ENCODE measurements around the gene ADORA1.

The ADORA1 gene

GRCh38 chr1:203146537-203146936, 19.0 kb downstream of the ADORA1 start:
- POLR2A ChIA-PET, result interaction anchor here (1.0 kb wide), 1 partner anchor 39 kb away, joined by 3 read pairs; no protein-coding TSS in a partner anchor
- CTCF ChIA-PET, result interaction anchor here (4.2 kb wide), 1 partner anchor 13 kb away, joined by 16 read pairs; no protein-coding TSS in a partner anchor
- whole genome bisulfite sequencing (ENCODE audit: insufficient coverage), result 85% methylated on average over 7 of the region's 7 CpGs
- Histone ChIP-seq H3K36me3 (ENCODE audit: control insufficient read depth in 4 of 4, insufficient read depth in 4 of 4, low read length in 3 of 4) (no peaks in the 10 kb centered on the region), H3K9me3 (ENCODE audit: control extremely low read depth in 1 of 5, control insufficient read depth in 4 of 5, insufficient read depth in 2 of 5, low read depth in 1 of 5, low read length in 4 of 5) (peaks cover 0 to 2% (median 0%) of the 10 kb centered on the region in 5 experiments), H3K4me1 (ENCODE audit: control extremely low read depth in 1 of 4, control insufficient read depth in 4 of 4, insufficient read depth in 4 of 4, low read length in 3 of 4) (peaks cover 0 to 6% (median 0%) of the 10 kb centered on the region in 4 experiments), H3K4me3 (ENCODE audit: control insufficient read depth in 1 of 7, extremely low read depth in 1 of 7, insufficient read depth in 4 of 7, low read depth in 2 of 7, low read length in 6 of 7) (no peak overlapping the region), H3K27me3 (replicated peaks in 2 of 5; ENCODE audit: control insufficient read depth in 4 of 5, insufficient read depth in 5 of 5, low read length in 4 of 5) (no peaks in the 10 kb centered on the region), H3K27ac (ENCODE audit: insufficient read depth in 1 of 2, low read depth in 1 of 2, low read length in 2 of 2, poor library complexity in 1 of 2, severe bottlenecking in 2 of 2) (no peak overlapping the region)
- DNase-seq, result no peak

GRCh38 chr1:203147376-203147775, 19.9 kb downstream of the ADORA1 start:
- peaks cover 0 to 6% (median 0%) of the 10 kb centered on the region in 4 experiments for H3K4me1 ChIP-seq (ENCODE audit: control extremely low read depth in 1 of 4, control insufficient read depth in 4 of 4, insufficient read depth in 4 of 4, low read length in 3 of 4)
- no peaks in the 10 kb centered on the region for H3K36me3 ChIP-seq (ENCODE audit: control insufficient read depth in 4 of 4, insufficient read depth in 4 of 4, low read length in 3 of 4)
- POLR2A ChIA-PET, result no interaction called here
- peaks cover 0 to 2% (median 0%) of the 10 kb centered on the region in 5 experiments for H3K9me3 ChIP-seq (ENCODE audit: control extremely low read depth in 1 of 5, control insufficient read depth in 4 of 5, insufficient read depth in 2 of 5, low read depth in 1 of 5, low read length in 4 of 5)
- no peaks in the 10 kb centered on the region for H3K27me3 ChIP-seq (replicated peaks in 2 of 5; ENCODE audit: control insufficient read depth in 4 of 5, insufficient read depth in 5 of 5, low read length in 4 of 5)
- WGBS (ENCODE audit: insufficient coverage), result 93% methylated on average over 5 of the region's 5 CpGs
- CTCF ChIA-PET, result interaction anchor here (0.6 to 4.2 kb wide), 10 partner anchors 14 to 117 kb away, joined by 3 to 16 read pairs (median 4); no protein-coding TSS in a partner anchor
- no peak for DNase-seq
- H3K27ac ChIP-seq (ENCODE audit: insufficient read depth in 1 of 2, low read depth in 1 of 2, low read length in 2 of 2, poor library complexity in 1 of 2, severe bottlenecking in 2 of 2), result no peak overlapping the region
- H3K4me3 ChIP-seq (ENCODE audit: control insufficient read depth in 1 of 7, extremely low read depth in 1 of 7, insufficient read depth in 4 of 7, low read depth in 2 of 7, low read length in 6 of 7), result no peak overlapping the region

GRCh38 chr1:203148127-203148526, 20.6 kb downstream of the ADORA1 start:
- CTCF ChIA-PET, result interaction anchor here (0.9 to 4.2 kb wide), 10 partner anchors 11 to 117 kb away, joined by 3 to 16 read pairs (median 4); no protein-coding TSS in a partner anchor

DNA sequence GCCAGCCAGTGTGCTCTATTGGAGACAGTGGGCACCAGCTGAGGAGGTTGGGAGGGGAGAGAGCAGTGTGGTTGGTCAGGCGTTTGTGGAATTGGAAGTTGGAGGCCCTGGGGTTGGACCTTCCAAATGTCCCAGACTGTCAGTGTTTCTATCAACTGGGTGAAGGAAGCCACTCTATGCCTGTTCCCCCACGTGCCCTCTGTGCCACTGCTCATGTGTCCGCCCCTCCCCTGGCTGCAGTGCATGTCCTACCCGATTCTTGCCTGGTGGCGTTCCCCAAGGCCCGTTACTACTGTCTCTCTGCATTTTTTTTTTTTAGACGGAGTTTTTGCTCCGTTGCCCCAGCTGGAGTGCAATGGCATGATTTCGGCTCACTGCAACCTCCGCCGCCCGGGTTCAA, 21.1 kb downstream of the ADORA1 start:
- Histone ChIP-seq H3K36me3 (ENCODE audit: control insufficient read depth in 4 of 4, insufficient read depth in 4 of 4, low read length in 3 of 4) (no peaks in the 10 kb centered on the region), H3K9me3 (ENCODE audit: control extremely low read depth in 1 of 5, control insufficient read depth in 4 of 5, insufficient read depth in 2 of 5, low read depth in 1 of 5, low read length in 4 of 5) (no peaks in the 10 kb centered on the region), H3K4me1 (ENCODE audit: control extremely low read depth in 1 of 4, control insufficient read depth in 4 of 4, insufficient read depth in 4 of 4, low read length in 3 of 4) (peaks cover 0 to 8% (median 0%) of the 10 kb centered on the region in 4 experiments), H3K4me3 (ENCODE audit: control insufficient read depth in 1 of 7, extremely low read depth in 1 of 7, insufficient read depth in 4 of 7, low read depth in 2 of 7, low read length in 6 of 7) (no peak overlapping the region), H3K27ac (ENCODE audit: insufficient read depth in 1 of 2, low read depth in 1 of 2, low read length in 2 of 2, poor library complexity in 1 of 2, severe bottlenecking in 2 of 2) (no peak overlapping the region), H3K27me3 (replicated peaks in 2 of 5; ENCODE audit: control insufficient read depth in 4 of 5, insufficient read depth in 5 of 5, low read length in 4 of 5) (no peaks in the 10 kb centered on the region)
- no peak for DNase-seq
- POLR2A ChIA-PET, result no interaction called here
- CTCF ChIA-PET, result interaction anchor here (0.9 to 4.2 kb wide), 9 partner anchors 12 to 31 kb away, joined by 3 to 16 read pairs (median 4); no protein-coding TSS in a partner anchor
- 93% methylated on average over 12 of the region's 12 CpGs for WGBS (ENCODE audit: insufficient coverage)

More at GRCh38 chr1:203148127-203148526, 20.6 kb downstream of the ADORA1 start:
- Histone ChIP-seq H3K27ac (ENCODE audit: insufficient read depth in 1 of 2, low read depth in 1 of 2, low read length in 2 of 2, poor library complexity in 1 of 2, severe bottlenecking in 2 of 2) (no peak overlapping the region), H3K4me1 (ENCODE audit: control extremely low read depth in 1 of 4, control insufficient read depth in 4 of 4, insufficient read depth in 4 of 4, low read length in 3 of 4) (peaks cover 0 to 6% (median 0%) of the 10 kb centered on the region in 4 experiments), H3K27me3 (replicated peaks in 2 of 5; ENCODE audit: control insufficient read depth in 4 of 5, insufficient read depth in 5 of 5, low read length in 4 of 5) (no peaks in the 10 kb centered on the region), H3K36me3 (ENCODE audit: control insufficient read depth in 4 of 4, insufficient read depth in 4 of 4, low read length in 3 of 4) (no peaks in the 10 kb centered on the region), H3K4me3 (ENCODE audit: control insufficient read depth in 1 of 7, extremely low read depth in 1 of 7, insufficient read depth in 4 of 7, low read depth in 2 of 7, low read length in 6 of 7) (no peak overlapping the region), H3K9me3 (ENCODE audit: control extremely low read depth in 1 of 5, control insufficient read depth in 4 of 5, insufficient read depth in 2 of 5, low read depth in 1 of 5, low read length in 4 of 5) (no peaks in the 10 kb centered on the region)
- DNase-seq, result no peak
- WGBS (ENCODE audit: insufficient coverage), result 98% methylated on average over 5 of the region's 5 CpGs
- POLR2A ChIA-PET, result no interaction called here

DNA sequence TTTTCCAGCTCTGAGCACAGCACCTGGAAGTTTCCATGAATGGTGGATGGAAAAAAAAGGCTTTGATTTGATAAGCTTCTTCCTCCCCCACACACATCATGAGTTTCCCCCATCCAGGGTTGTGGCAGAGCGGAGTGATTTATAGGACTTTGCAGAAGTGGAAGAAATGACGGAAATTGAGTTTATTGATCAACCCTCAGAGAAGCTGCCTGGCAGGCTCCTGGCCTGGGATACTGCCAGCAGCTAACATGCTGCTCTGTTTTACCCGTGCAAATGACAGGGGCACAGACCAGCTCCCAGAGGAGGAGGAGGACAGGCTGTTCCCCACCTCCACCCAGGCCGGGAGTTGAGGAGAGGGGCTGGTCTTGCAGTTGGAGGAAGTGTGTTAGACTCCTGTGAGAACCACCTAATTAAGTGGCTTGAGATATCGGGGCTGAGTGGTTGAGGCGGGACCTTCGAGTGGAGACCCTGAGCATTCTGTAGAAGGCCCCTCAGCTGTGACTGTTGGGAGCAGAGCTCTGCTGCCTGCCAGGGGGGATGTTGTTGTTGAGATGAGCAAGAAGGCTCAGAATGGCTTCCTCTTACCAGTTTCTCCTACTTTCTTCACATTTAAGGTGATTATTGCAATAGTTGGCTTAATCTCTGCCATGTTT, 21.8 kb downstream of the ADORA1 start:
- H3K36me3 ChIP-seq (ENCODE audit: control insufficient read depth in 4 of 4, insufficient read depth in 4 of 4, low read length in 3 of 4), result no peaks in the 10 kb centered on the region
- POLR2A ChIA-PET, result no interaction called here
- H3K9me3 ChIP-seq (ENCODE audit: control extremely low read depth in 1 of 5, control insufficient read depth in 4 of 5, insufficient read depth in 2 of 5, low read depth in 1 of 5, low read length in 4 of 5), result no peaks in the 10 kb centered on the region
- H3K4me1 ChIP-seq (ENCODE audit: control extremely low read depth in 1 of 4, control insufficient read depth in 4 of 4, insufficient read depth in 4 of 4, low read length in 3 of 4), result peaks cover 0 to 10% (median 0%) of the 10 kb centered on the region in 4 experiments
- CTCF ChIA-PET, result interaction anchor here (0.7 to 4.2 kb wide), 9 partner anchors 9 to 1886 kb away, joined by 3 to 16 read pairs (median 4); no protein-coding TSS in a partner anchor
- peaks cover 0 to 1% (median 0%) of the 10 kb centered on the region in 5 experiments for H3K27me3 ChIP-seq (replicated peaks in 2 of 5; ENCODE audit: control insufficient read depth in 4 of 5, insufficient read depth in 5 of 5, low read length in 4 of 5)
- no peak overlapping the region for H3K4me3 ChIP-seq (ENCODE audit: control insufficient read depth in 1 of 7, extremely low read depth in 1 of 7, insufficient read depth in 4 of 7, low read depth in 2 of 7, low read length in 6 of 7)
- H3K27ac ChIP-seq (ENCODE audit: insufficient read depth in 1 of 2, low read depth in 1 of 2, low read length in 2 of 2, poor library complexity in 1 of 2, severe bottlenecking in 2 of 2), result no peak overlapping the region
- DNase-seq, result no peak
- WGBS (ENCODE audit: insufficient coverage), result 62% methylated on average over 6 of the region's 7 CpGs

DNA sequence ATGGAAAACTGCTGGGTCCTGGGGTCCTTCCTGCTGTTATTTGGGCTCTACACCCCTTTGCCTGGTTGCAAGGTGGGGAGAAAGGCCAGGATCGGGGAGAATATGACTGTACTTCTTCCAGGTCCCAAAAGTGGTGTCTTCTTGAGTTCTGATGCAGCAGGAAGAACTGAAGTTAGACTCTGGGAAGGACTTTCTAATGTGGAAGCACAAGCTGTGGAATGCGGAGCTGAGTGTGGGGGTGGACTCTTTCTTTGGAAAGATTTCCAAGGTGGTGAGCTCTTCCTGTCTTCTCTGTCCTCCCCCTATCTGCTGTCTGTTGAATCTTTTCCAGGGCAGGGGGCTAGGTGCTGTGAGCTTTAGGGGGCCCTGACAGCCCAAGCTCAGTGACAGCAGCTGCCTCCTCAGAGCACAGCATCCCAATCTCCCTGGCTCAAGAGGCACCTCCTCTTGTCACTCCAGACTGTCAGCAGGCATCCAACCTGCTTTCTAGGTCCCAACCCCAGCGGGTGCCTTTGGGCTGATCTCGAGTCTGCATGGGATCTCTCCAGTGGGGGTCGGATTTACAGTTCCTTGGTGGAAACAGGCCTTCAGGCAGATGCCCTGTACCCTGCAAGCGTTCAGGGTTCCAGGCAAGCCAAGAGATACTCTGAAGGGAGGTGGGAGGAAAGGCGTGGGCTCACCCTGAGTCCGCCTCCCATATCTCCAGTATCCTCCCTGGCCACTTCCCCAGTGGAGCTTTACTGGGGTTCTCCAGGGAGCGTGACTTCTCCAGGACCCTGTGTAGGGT, 23.2 kb downstream of the ADORA1 start:
- Histone ChIP-seq H3K27me3 (replicated peaks in 2 of 5; ENCODE audit: control insufficient read depth in 4 of 5, insufficient read depth in 5 of 5, low read length in 4 of 5) (peaks cover 0 to 1% (median 0%) of the 10 kb centered on the region in 5 experiments), H3K27ac (ENCODE audit: insufficient read depth in 1 of 2, low read depth in 1 of 2, low read length in 2 of 2, poor library complexity in 1 of 2, severe bottlenecking in 2 of 2) (no peak overlapping the region), H3K4me3 (ENCODE audit: control insufficient read depth in 1 of 7, extremely low read depth in 1 of 7, insufficient read depth in 4 of 7, low read depth in 2 of 7, low read length in 6 of 7) (no peak overlapping the region), H3K4me1 (ENCODE audit: control extremely low read depth in 1 of 4, control insufficient read depth in 4 of 4, insufficient read depth in 4 of 4, low read length in 3 of 4) (peaks cover 0 to 10% (median 0%) of the 10 kb centered on the region in 4 experiments), H3K9me3 (ENCODE audit: control extremely low read depth in 1 of 5, control insufficient read depth in 4 of 5, insufficient read depth in 2 of 5, low read depth in 1 of 5, low read length in 4 of 5) (no peaks in the 10 kb centered on the region), H3K36me3 (ENCODE audit: control insufficient read depth in 4 of 4, insufficient read depth in 4 of 4, low read length in 3 of 4) (no peaks in the 10 kb centered on the region)
- DNase-seq, result no peak
- ChIA-PET POLR2A (interaction anchor here (0.5 kb wide), 1 partner anchor 527 kb away, joined by 3 read pairs; no protein-coding TSS in a partner anchor), CTCF (interaction anchor here (1.1 to 2.2 kb wide), 5 partner anchors 10 to 65 kb away, joined by 3 to 7 read pairs (median 5); no protein-coding TSS in a partner anchor)
- WGBS (ENCODE audit: insufficient coverage), result 90% methylated on average over 6 of the region's 9 CpGs

Data from common myeloid progenitor, CD34-positive (primary cell).